Astrocyte (in vitro differentiated cells and primary cell): ENCODE results near the gene SLC9A3.

Experiments used
- EZH2 ChIP-seq: IDR thresholded peaks from 2 replicates; pipeline ENCODE4 v1.6.1; 2012; ENCODE audit warnings: mild to moderate bottlenecking, low read length, inconsistent platforms; ENCODE audit not compliant: insufficient read depth
- TF ChIP-seq, protein P1 (sequence below): IDR thresholded peaks from 2 replicates; pipeline ENCODE4 v1.5.1; 2011; ENCODE audit warnings: low read depth, mild to moderate bottlenecking, inconsistent platforms, low read length, moderate library complexity; ENCODE audit not compliant: insufficient read depth

- TF ChIP-seq, protein P1, sequence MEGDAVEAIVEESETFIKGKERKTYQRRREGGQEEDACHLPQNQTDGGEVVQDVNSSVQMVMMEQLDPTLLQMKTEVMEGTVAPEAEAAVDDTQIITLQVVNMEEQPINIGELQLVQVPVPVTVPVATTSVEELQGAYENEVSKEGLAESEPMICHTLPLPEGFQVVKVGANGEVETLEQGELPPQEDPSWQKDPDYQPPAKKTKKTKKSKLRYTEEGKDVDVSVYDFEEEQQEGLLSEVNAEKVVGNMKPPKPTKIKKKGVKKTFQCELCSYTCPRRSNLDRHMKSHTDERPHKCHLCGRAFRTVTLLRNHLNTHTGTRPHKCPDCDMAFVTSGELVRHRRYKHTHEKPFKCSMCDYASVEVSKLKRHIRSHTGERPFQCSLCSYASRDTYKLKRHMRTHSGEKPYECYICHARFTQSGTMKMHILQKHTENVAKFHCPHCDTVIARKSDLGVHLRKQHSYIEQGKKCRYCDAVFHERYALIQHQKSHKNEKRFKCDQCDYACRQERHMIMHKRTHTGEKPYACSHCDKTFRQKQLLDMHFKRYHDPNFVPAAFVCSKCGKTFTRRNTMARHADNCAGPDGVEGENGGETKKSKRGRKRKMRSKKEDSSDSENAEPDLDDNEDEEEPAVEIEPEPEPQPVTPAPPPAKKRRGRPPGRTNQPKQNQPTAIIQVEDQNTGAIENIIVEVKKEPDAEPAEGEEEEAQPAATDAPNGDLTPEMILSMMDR: no peak
- no peak for TF ChIP-seq EZH2
Observed at GRCh38 chr5:485946-486491, 38.2 kb downstream of the SLC9A3 start.
